Measurements from ENCODE around the gene CREG2.

Gene CREG2

GRCh38 chr2:101297383-101297782 lies 89.9 kb downstream of the CREG2 start:
- TF ChIP-seq CTCF (IDR thresholded peaks at IDR 0.05; ENCODE audit: low read depth, low read length), result no peak
- no peak for TF ChIP-seq EZH2phosphoT487 (IDR thresholded peaks at IDR 0.05; ENCODE audit: low read depth)
- H4K20me1 ChIP-seq (ENCODE audit: insufficient read depth, low read length), result no peaks in the 10 kb centered on the region
- H3K4me2 ChIP-seq (ENCODE audit: low read length), result no peak overlapping the region
- H2AFZ ChIP-seq (ENCODE audit: low read depth, low read length), result no peak overlapping the region
- H3K9me3 ChIP-seq (ENCODE audit: insufficient read depth, low read length), result no peaks in the 10 kb centered on the region
- no peak overlapping the region for H3K9ac ChIP-seq (ENCODE audit: low read length)
- H3K4me1 ChIP-seq (ENCODE audit: low read length), result peaks cover 13% of the 10 kb centered on the region
- H3K27me3 ChIP-seq (ENCODE audit: low read depth, low read length), result no peaks in the 10 kb centered on the region
- no peak overlapping the region for H3K4me3 ChIP-seq (ENCODE audit: low read length)
- no peak overlapping the region for H3K27ac ChIP-seq (ENCODE audit: low read length)
- H3K79me2 ChIP-seq (ENCODE audit: low read length), result no peaks in the 10 kb centered on the region
- H3K36me3 ChIP-seq (replicated peaks; ENCODE audit: low read depth, low read length), result no peaks in the 10 kb centered on the region

DNA sequence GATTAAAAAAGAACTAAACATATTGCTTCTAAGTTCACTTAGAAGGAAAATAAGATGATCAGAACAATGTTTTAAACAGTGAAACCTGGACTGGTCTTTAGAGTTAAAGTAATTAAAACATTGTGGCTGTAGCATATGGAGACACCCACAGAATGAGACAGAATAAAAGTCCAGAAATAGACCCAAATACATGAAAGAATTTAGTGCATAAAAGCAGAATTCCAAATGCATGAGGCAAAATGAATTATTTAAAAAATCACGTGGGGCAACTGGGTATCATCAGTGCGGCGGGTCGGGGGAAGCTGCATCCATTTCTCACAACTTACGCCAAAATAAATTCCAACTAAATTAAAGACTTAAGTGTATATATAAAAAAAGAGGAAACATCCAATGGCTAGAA lies 90.9 kb downstream of the CREG2 start:
- Histone ChIP-seq H3K4me1 (ENCODE audit: low read length) (peaks cover 13% of the 10 kb centered on the region), H3K27me3 (ENCODE audit: low read depth, low read length) (no peaks in the 10 kb centered on the region), H3K9ac (ENCODE audit: low read length) (no peak overlapping the region), H3K9me3 (ENCODE audit: insufficient read depth, low read length) (no peaks in the 10 kb centered on the region), H3K4me3 (ENCODE audit: low read length) (no peak overlapping the region), H3K27ac (ENCODE audit: low read length) (no peak overlapping the region), H3K36me3 (replicated peaks; ENCODE audit: low read depth, low read length) (no peaks in the 10 kb centered on the region), H4K20me1 (ENCODE audit: insufficient read depth, low read length) (no peaks in the 10 kb centered on the region), H3K4me2 (ENCODE audit: low read length) (no peak overlapping the region), H2AFZ (ENCODE audit: low read depth, low read length) (no peak overlapping the region), H3K79me2 (ENCODE audit: low read length) (no peaks in the 10 kb centered on the region)
- no peak for TF ChIP-seq EZH2phosphoT487 (IDR thresholded peaks at IDR 0.05; ENCODE audit: low read depth)
- no peak for TF ChIP-seq CTCF (IDR thresholded peaks at IDR 0.05; ENCODE audit: low read depth, low read length)

DNA sequence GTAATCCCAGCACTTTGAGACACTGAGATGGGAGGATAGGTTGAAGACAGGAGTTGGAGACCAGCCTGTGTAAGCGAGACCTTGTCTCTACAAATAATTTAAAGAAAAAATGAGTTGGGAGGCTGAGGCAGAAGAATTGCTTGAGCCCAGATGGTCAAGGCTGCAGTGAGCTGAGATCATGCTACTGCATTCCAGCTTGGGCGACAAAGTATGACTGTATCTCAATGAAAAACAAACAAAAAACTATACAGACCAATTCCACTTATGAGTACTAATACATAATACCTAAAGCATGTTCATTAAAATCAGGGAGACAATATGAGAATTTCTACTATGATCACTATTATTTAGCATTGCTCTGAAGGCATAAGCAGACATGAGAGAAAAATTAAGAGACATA lies 91.4 kb downstream of the CREG2 start:
- H3K4me3 ChIP-seq (ENCODE audit: low read length), result no peak overlapping the region
- H3K27me3 ChIP-seq (ENCODE audit: low read depth, low read length), result no peaks in the 10 kb centered on the region
- H3K36me3 ChIP-seq (replicated peaks; ENCODE audit: low read depth, low read length), result no peaks in the 10 kb centered on the region
- TF ChIP-seq EZH2phosphoT487 (IDR thresholded peaks at IDR 0.05; ENCODE audit: low read depth) (no peak), CTCF (IDR thresholded peaks at IDR 0.05; ENCODE audit: low read depth, low read length) (no peak)
- H3K79me2 ChIP-seq (ENCODE audit: low read length), result no peaks in the 10 kb centered on the region
- H3K9ac ChIP-seq (ENCODE audit: low read length), result no peak overlapping the region
- no peak overlapping the region for H3K27ac ChIP-seq (ENCODE audit: low read length)
- no peak overlapping the region for H3K4me2 ChIP-seq (ENCODE audit: low read length)
- H3K9me3 ChIP-seq (ENCODE audit: insufficient read depth, low read length), result no peaks in the 10 kb centered on the region
- H4K20me1 ChIP-seq (ENCODE audit: insufficient read depth, low read length), result no peaks in the 10 kb centered on the region
- H2AFZ ChIP-seq (ENCODE audit: low read depth, low read length), result no peak overlapping the region
- peaks cover 13% of the 10 kb centered on the region for H3K4me1 ChIP-seq (ENCODE audit: low read length)
